CD14-positive monocyte (primary cell): ENCODE data around the gene CYLD. TPM values are rescaled to one million over a fixed set of nuclear protein-coding genes. Genes with fewer than 3 reads are reported as not detected.

ENCODE experiments used
- DNase-seq, 3 donors: peaks; one replicate each; pipeline ENCODE4 v3.0.0-alpha.2; 2011 to 2022
- H2AFZ ChIP-seq: 2 replicates; pipeline ENCODE4 v1.6.0; 2012; ENCODE audit warnings: mild to moderate bottlenecking, low read depth, low read length, inconsistent platforms; ENCODE audit not compliant: insufficient read depth, poor library complexity, severe bottlenecking
- H3K27ac ChIP-seq, 2 donors: 1 replicate in 1 of 2; 2 replicates in 1 of 2; pipeline ENCODE4 v1.5.1; 2012 to 2013; ENCODE audit warnings: low read length in 2 of 2, control low read depth in 1 of 2, inconsistent platforms in 1 of 2, low read depth in 1 of 2, mild to moderate bottlenecking in 1 of 2
- H3K27me3 ChIP-seq, 2 donors: one replicate each; pipeline versions ENCODE4 v1.6.0 to v1.6.1; 2011 to 2013; ENCODE audit warnings: low read length in 2 of 2; ENCODE audit not compliant: control insufficient read depth in 2 of 2, insufficient read depth in 2 of 2
- H3K36me3 ChIP-seq, 2 donors: replicated peaks in 1 of 2; 1 replicate in 1 of 2; 2 replicates in 1 of 2; pipeline versions ENCODE4 v1.5.1 to v1.6.1; 2012 to 2013; ENCODE audit warnings: low read length in 2 of 2, control low read depth in 1 of 2, inconsistent platforms in 1 of 2, mild to moderate bottlenecking in 1 of 2; ENCODE audit not compliant: insufficient read depth in 2 of 2, control insufficient read depth in 1 of 2
- H3K4me1 ChIP-seq, 2 donors: 1 replicate in 1 of 2; 2 replicates in 1 of 2; pipeline versions ENCODE4 v1.5.1 to v1.6.1; 2012 to 2013; ENCODE audit warnings: low read length in 2 of 2, control low read depth in 1 of 2, inconsistent platforms in 1 of 2, mild to moderate bottlenecking in 1 of 2, moderate library complexity in 1 of 2; ENCODE audit not compliant: insufficient read depth in 2 of 2, control insufficient read depth in 1 of 2
- H3K4me2 ChIP-seq: replicated peaks from 2 replicates; pipeline ENCODE3; 2012; ENCODE audit warnings: low read length, moderate library complexity, mild to moderate bottlenecking; ENCODE audit not compliant: poor library complexity, severe bottlenecking; ENCODE audit errors: extremely low read depth
- H3K4me3 ChIP-seq, 3 experiments: fragments of 200-600 bp in 1 of 3; sonication (generic) in 1 of 3; replicated peaks in 1 of 3; 1 replicate in 2 of 3; 2 replicates in 1 of 3; pipeline ENCODE4 v1.5.1; 2011 to 2013; ENCODE audit warnings: low read length in 3 of 3, mild to moderate bottlenecking in 3 of 3, control low read depth in 2 of 3, low read depth in 2 of 3, inconsistent platforms in 1 of 3, moderate library complexity in 1 of 3
- H3K79me2 ChIP-seq: 2 replicates; pipeline ENCODE4 v1.6.0; 2012; ENCODE audit warnings: mild to moderate bottlenecking, control low read depth, inconsistent platforms, low read length, moderate library complexity; ENCODE audit not compliant: insufficient read depth
- H3K9ac ChIP-seq: 2 replicates; pipeline ENCODE4 v1.6.0; 2017; ENCODE audit warnings: low read length, mild to moderate bottlenecking; ENCODE audit not compliant: insufficient read depth, poor library complexity, severe bottlenecking
- H3K9me3 ChIP-seq, 2 donors: replicated peaks in 1 of 2; 1 replicate in 1 of 2; 2 replicates in 1 of 2; pipeline versions ENCODE4 v1.5.1 to v1.6.1; 2012 to 2013; ENCODE audit warnings: low read length in 2 of 2, control low read depth in 1 of 2; ENCODE audit not compliant: control insufficient read depth in 1 of 2, insufficient read depth in 1 of 2
- H4K20me1 ChIP-seq: 2 replicates; pipeline ENCODE4 v1.6.0; 2012; ENCODE audit warnings: mild to moderate bottlenecking, low read length, control low read depth, moderate library complexity; ENCODE audit not compliant: insufficient read depth
- H3K27ac Mint-ChIP-seq, 7 donors: one replicate each; pipeline ENCODE4 v1.8.0; 2020; ENCODE audit warnings: mild to moderate bottlenecking in 7 of 7, mixed read lengths in 7 of 7, moderate library complexity in 6 of 7, inconsistent platforms in 2 of 7
- H3K27me3 Mint-ChIP-seq, 3 donors: one replicate each; pipeline ENCODE4 v1.8.0; 2021 to 2022; ENCODE audit warnings: low read depth in 3 of 3, mild to moderate bottlenecking in 3 of 3, mixed read lengths in 3 of 3, moderate library complexity in 3 of 3, inconsistent platforms in 1 of 3
- H3K36me3 Mint-ChIP-seq, 2 donors: one replicate each; pipeline ENCODE4 v1.8.0; 2020; ENCODE audit warnings: mixed read lengths in 2 of 2, inconsistent platforms in 1 of 2, mild to moderate bottlenecking in 1 of 2
- H3K4me1 Mint-ChIP-seq: one replicate; pipeline ENCODE4 v1.8.0; 2020; ENCODE audit warnings: mild to moderate bottlenecking, mixed read lengths
- H3K4me3 Mint-ChIP-seq, 2 donors: one replicate each; pipeline ENCODE4 v1.8.0; 2020; ENCODE audit warnings: mild to moderate bottlenecking in 2 of 2, mixed read lengths in 2 of 2, moderate library complexity in 1 of 2
- H3K9me3 Mint-ChIP-seq, 7 donors: one replicate each; pipeline ENCODE4 v1.8.0; 2020 to 2022; ENCODE audit warnings: mixed read lengths in 7 of 7, mild to moderate bottlenecking in 6 of 7, moderate library complexity in 6 of 7, inconsistent platforms in 2 of 7
- WGBS: methylation state at CpG from one replicate; pipeline ENCODE4 v1.1.5; 2013; ENCODE audit warnings: missing lambda C conversion rate; ENCODE audit not compliant: insufficient coverage; 5-methylcytosine and 5-hydroxymethylcytosine counted together
- intact Hi-C, 2 donors: fragments of 100-400 bp; cut with micrococcal nuclease; formaldehyde crosslinking; loops; one replicate each; pipeline versions ENCODE4 v1.15.0 to v1.15.1; 2023
- polyA plus RNA-seq, 3 donors: library from polyadenylated mRNA; depleted of rRNA in 1 of 3; unstranded in 2 of 3; stranded (reverse) in 1 of 3; fragments of 300-500 nt in 2 of 3; fragments of >200 nt in 1 of 3; fragmentation: Illumina TruSeq in 2 of 3; gene quantifications; 1 replicate in 2 of 3; 2 replicates in 1 of 3; pipeline ENCODE4 v1.2.3, GENCODE V29; 2012 to 2021
- TF ChIP-seq, protein P1 (sequence below): fragments of 200-600 bp; IDR thresholded peaks from one replicate; pipeline ENCODE4 v1.8.0; 2022; ENCODE audit warnings: antibody characterized with exemption, mild to moderate bottlenecking

CYLD gene
- polyA plus RNA-seq, 3 donors, result 32.1 to 57.9 (median 35.9) TPM

- H3K9me3 Mint-ChIP-seq, result peaks cover 0 to 4% (median 0%) of the 10 kb centered on the region in 7 donors
- Histone ChIP-seq H3K4me3 (no peak overlapping the region), H3K27me3 (no peaks in the 10 kb centered on the region), H3K27ac (peak overlapping the region in 1 of 2 donors; percentile 3), H3K4me2 (no peak overlapping the region), H2AFZ (no peak overlapping the region), H3K36me3 (peaks cover 77 to 91% of the 10 kb centered on the region in 2 donors), H4K20me1 (peaks cover 99% of the 10 kb centered on the region), H3K9ac (no peak overlapping the region), H3K79me2 (peaks cover 3% of the 10 kb centered on the region), H3K4me1 (peaks cover 0 to 14% of the 10 kb centered on the region in 2 donors), H3K9me3 (no peaks in the 10 kb centered on the region)
- no peaks in the 10 kb centered on the region for H3K27me3 Mint-ChIP-seq
- H3K36me3 Mint-ChIP-seq, result peaks cover 91 to 94% of the 10 kb centered on the region in 2 donors
- no peak for DNase-seq
- peaks cover 22% of the 10 kb centered on the region for H3K4me1 Mint-ChIP-seq
- intact Hi-C loops, result loop anchor here in 1 of 2 donors (10.0 kb wide), 1 partner anchor 187 kb away; the partner anchor contains the start of gene NKD1
- TF ChIP-seq, protein P1, sequence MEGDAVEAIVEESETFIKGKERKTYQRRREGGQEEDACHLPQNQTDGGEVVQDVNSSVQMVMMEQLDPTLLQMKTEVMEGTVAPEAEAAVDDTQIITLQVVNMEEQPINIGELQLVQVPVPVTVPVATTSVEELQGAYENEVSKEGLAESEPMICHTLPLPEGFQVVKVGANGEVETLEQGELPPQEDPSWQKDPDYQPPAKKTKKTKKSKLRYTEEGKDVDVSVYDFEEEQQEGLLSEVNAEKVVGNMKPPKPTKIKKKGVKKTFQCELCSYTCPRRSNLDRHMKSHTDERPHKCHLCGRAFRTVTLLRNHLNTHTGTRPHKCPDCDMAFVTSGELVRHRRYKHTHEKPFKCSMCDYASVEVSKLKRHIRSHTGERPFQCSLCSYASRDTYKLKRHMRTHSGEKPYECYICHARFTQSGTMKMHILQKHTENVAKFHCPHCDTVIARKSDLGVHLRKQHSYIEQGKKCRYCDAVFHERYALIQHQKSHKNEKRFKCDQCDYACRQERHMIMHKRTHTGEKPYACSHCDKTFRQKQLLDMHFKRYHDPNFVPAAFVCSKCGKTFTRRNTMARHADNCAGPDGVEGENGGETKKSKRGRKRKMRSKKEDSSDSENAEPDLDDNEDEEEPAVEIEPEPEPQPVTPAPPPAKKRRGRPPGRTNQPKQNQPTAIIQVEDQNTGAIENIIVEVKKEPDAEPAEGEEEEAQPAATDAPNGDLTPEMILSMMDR, result no peak
- peak overlapping the region in 5 of 7 donors; percentile 23 to 61 (median 34) for H3K27ac Mint-ChIP-seq
- H3K4me3 Mint-ChIP-seq, result no peak overlapping the region
- WGBS, result 89% methylated on average over 3 of the region's 6 CpGs
Observed at GRCh38 chr16:50731130-50731988, 10.5 kb upstream of the CYLD start.

DNA sequence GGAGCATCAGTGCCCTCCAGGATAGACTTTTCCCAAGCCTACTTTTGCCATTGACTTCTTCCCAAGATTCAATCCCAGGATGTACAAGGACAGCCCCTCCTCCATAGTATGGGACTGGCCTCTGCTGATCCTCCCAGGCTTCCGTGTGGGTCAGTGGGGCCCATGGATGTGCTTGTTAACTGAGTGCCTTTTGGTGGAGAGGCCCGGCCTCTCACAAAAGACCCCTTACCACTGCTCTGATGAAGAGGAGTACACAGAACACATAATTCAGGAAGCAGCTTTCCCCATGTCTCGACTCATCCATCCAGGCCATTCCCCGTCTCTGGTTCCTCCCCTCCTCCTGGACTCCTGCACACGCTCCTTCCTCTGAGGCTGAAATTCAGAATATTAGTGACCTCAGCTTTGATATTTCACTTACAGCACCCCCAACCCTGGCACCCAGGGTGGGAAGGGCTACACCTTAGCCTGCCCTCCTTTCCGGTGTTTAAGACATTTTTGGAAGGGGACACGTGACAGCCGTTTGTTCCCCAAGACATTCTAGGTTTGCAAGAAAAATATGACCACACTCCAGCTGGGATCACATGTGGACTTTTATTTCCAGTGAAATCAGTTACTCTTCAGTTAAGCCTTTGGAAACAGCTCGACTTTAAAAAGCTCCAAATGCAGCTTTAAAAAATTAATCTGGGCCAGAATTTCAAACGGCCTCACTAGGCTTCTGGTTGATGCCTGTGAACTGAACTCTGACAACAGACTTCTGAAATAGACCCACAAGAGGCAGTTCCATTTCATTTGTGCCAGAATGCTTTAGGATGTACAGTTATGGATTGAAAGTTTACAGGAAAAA, 9.7 kb upstream of the CYLD start:
- Mint-ChIP-seq H3K27me3 (peaks cover 0 to 2% (median 0%) of the 10 kb centered on the region in 3 donors), H3K9me3 (peaks cover 0 to 4% (median 0%) of the 10 kb centered on the region in 7 donors), H3K27ac (peak overlapping the region in 6 of 7 donors; percentile 7 to 78 (median 46)), H3K36me3 (peaks cover 91 to 94% of the 10 kb centered on the region in 2 donors), H3K4me1 (peaks cover 26% of the 10 kb centered on the region), H3K4me3 (no peak overlapping the region)
- intact Hi-C loops, result loop anchor here in 1 of 2 donors (10.0 kb wide), 1 partner anchor 187 kb away; the partner anchor contains the start of gene NKD1
- Histone ChIP-seq H3K79me2 (peaks cover 3% of the 10 kb centered on the region), H3K9me3 (no peaks in the 10 kb centered on the region), H3K4me1 (peaks cover 0 to 14% of the 10 kb centered on the region in 2 donors), H2AFZ (no peak overlapping the region), H3K4me2 (no peak overlapping the region), H4K20me1 (peaks cover 98% of the 10 kb centered on the region), H3K9ac (no peak overlapping the region), H3K36me3 (peaks cover 71 to 91% of the 10 kb centered on the region in 2 donors), H3K27ac (peak overlapping the region in 1 of 2 donors; percentile 3), H3K27me3 (no peaks in the 10 kb centered on the region), H3K4me3 (no peak overlapping the region)
- 90% methylated on average over 9 of the region's 10 CpGs for WGBS
- TF ChIP-seq, protein P1, result no peak
- DNase-seq, result no peak
